ENCODE data around the gene APOBEC2.
"Not testable (repeated sequence)": the region's sequence is repeated elsewhere in the genome, so short reads cannot be mapped to it uniquely, and the experiment has no call there.

APOBEC2 gene

DNA sequence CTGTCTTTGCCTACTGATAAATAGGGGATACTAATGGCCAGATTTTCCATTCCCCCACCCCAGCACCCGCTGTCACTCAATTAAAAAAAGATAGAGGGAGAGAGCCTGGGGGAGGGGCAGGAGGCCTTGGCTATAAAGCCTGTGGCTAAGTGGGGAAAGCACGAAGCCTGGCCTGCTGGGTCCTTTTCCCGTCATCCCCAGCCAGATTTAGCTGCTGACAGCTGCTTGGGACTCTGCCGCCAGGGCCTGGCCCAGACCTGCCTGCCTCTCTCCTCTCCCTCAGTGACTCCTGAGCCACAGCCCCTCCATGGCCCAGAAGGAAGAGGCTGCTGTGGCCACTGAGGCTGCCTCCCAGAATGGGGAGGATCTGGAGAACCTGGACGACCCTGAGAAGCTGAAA lies at the start of gene APOBEC2:
Gene APOBEC2 (plus strand): TSS at position 162 of the 400 bp plus-strand sequence. CDS start 146 bp downstream, at position 308.
- no peak for DNase-seq

DNA sequence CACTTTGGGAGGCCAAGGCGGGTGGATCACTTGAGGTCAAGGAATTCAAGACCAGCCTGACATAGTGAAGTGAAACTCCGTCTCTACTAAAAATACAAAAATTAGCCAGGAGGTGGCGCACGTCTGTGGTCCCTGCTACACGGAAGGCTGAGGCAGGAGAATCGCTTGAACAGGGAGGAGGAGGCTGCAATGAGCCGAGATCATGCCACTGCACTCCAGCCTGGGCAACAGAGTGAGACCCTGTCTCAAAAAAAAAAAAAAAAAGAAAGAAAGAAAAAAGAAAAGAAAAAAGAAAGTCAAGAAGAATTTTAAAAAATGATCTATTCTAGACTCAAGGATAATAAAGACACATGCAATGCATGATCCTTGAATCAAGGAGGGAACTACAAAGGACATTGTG lies 46.8 kb upstream of the APOBEC2 start:
- peak; percentile 37 for DNase-seq

DNA sequence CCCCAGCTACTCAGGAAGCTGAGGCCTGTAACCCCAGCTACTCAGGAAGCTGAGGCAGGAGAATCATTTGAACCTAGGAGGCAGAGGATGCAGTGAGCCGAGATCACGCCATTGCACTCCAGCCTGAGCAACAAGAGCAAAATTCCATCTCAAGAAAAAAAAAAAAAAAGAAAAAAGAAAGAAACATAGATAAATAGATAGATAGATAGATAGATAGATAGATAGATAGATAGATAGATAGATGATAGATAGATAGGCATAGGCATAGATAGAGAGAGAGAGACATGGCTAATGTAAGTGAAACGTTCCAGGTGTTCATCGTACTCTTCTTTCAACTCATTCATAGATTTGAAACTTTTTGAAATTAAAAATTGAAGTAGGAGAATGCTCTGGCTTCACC lies 46.0 kb upstream of the APOBEC2 start:
- not testable (repeated sequence) for DNase-seq

DNA sequence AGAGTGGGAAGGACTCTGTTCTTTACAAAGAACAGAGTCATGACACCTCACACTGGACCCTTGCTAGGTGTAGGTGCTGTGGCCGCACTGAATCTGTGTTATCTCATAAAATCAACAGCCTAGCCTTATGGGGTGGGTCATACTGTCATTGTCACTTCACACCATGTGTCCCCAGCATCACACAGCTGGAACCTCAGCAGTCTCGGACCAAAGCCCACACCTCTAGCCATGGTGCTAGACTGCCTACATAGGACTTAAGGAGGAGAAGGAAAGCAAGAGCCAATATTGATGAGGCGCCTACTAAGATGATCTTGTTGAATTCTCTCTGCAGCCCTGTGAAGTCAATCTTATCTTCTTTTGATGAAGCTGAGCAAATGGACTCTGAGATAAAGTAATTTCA lies 45.0 kb upstream of the APOBEC2 start:
- no peak for DNase-seq

DNA sequence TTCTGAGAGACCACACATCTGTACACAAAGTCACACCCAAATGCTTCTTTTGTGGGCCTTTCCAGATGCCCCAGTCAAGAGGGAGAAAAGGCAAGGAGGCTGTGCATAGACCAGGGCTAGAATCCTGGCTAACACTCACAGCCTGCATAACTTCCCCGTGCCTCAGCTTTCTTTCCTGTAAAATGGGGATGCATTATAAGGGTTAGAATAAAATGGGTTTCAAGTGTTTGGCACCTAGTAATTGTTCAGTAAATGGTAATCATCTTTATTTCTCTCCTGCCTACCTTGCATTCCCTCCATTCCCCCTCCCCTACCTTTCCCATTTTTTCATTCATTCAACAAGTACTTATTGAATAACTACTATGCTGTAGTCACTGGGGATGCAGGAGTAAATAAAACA lies 43.3 kb upstream of the APOBEC2 start:
- DNase-seq: no peak

DNA sequence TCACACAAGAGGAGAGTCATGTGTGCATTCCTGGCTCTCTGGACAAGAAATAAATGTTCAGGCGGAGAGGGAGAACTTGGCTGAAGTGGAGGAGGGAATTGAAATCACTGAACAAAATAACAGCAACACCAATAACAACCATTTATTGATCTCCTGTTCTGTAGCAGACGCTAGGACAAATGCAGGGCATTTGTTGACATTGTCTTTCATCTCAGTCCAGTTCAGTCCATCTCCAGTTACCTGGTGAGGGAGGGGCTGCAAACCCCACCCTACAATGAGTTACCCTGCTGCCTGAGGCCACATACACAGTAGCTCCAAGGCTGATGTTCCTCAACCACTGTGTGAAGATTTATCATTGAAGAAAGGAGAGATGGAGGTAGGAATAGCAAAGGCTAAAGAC lies 41.3 kb upstream of the APOBEC2 start:
- DNase-seq: no peak

DNA sequence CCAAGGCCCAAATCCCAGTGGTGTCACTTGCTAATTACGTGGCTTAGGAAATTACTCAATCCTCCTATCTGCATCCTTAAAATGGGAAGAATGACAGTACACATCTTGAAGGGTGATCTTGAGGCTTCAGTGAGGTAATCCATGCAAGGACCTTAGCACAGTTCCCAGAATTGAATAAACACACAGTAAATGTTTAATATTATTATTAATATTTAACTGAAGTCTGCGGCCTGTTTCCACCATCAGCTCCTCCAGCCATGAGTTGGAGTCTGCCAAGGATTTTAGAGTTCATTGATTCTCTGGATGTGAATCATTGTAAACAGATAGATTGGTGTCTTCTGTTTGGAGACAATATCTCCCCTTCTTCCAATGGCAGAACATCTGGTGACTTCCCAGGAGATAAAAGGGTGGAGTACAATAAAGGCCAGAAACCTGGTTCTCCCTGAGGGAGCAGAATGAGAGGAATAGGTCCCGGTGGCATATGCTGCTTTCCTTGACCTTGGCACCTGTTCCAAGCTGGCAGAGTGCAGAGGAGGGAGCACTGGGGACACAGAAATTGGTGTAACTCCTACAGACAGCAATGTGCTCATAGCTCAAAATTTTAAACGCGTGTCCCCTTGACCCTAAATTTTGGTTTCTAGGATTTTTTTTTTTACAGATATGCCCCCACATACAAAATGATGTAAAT lies 39.4 kb upstream of the APOBEC2 start:
- no peak for DNase-seq

DNA sequence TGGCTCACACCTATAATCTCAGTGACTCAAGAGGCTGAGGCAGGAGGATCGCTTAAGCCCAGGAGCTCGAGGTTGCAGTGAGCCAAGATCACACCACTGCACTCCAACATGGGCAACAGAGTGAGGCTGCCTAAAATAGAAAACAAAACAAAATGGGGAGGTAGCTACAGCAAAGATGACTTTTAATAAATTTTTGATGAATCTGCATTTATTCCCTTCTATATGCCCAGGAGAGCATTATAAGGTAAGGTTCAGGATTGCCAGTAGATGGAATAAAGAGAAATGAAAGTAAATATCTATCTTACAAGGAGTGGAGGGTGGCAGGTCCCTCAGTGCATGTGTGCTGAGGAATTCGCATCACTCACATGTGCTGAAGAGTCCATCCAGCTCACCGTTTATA lies 38.2 kb upstream of the APOBEC2 start:
- no peak for DNase-seq

DNA sequence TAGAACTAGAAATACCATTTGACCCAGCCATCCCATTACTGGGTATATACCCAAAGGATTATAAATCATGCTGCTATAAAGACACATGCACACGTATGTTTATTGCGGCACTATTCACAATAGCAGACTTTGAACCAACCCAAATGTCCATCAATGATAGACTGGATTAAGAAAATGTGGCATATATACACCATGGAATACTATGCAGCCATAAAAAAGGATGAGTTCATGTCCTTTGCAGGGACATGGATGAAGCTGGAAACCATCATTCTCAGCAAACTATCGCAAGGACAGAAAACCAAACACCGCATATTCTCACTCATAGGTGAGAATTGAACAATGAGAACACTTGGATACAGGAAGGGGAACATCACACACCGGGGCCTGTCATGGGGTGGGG lies 37.1 kb upstream of the APOBEC2 start:
- not testable (repeated sequence) for DNase-seq

DNA sequence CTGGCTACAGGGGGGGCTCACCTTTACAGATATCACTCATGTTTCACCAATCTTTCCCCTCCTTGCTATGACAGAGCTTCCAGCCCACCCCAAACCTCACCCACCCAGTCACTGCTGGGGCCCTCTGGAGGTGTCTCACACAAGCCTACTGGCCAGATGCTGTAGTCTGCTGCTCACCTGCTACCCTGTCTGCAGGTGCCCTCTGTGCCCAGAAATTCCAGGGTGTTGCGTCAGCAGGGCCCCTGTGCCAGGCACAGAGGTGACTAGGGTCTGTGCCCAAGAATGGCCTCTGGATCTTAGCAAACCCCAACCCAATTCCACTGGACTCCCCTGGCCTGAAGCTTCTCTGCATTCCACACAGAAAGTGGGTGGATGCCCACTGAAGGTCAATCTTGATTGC lies 35.3 kb upstream of the APOBEC2 start:
- DNase-seq: no peak

DNA sequence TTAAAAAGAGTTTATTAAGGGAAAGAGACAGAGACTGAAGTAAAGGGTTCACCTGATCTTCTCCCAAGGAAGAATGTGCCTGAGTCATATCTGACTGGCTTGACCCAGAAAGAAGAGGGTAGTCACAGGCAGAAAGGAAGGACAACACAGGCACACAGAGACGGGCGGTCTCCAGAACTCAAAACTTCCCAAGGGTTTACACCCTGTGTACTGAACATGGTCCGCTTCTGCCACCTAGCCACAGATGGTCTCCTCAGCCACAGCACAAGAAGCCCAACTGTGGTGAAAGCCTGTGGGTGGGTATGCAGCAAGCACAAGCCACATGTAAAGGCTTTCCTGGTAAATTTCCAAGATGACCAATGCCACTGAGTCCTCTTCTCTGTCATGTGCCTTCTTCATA lies 31.2 kb upstream of the APOBEC2 start:
- DNase-seq: no peak

DNA sequence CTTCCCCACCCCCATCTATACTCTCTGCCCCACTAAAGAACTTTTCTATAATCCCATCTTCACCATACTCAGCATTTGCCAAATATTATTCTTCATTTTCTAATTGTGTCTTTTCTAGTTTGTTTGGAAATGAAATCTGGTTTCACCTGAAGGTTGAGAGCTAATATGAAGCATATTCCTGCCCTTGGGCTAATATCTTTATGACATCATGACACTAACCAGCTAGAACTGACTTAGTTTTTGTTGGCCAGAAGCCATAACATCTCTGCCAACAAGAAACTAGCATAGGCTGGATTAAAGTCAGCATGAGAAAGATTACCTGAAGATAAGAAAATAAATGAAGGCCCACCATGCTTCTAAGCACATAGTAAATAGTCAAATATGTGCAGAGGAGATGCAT lies 30.7 kb upstream of the APOBEC2 start:
- no peak for DNase-seq

DNA sequence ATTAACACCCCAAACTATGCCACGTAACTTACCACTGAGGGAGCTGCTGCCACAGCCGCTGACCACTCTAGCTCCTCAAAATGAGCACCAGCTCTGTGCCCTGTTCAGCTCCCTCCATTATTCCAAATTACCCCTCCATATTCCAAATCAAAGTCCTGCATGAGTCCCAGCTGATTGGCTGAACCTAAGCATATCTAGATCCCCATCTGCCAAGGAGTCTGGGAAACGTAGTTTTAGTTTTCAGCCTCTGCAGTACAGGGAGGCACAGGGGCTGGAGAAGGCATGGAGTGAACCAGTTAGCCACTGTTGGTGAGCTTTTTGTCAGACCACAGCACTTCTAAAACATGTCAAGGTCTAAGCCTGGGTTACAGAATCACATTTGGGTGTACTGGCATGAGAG lies 29.9 kb upstream of the APOBEC2 start:
- no peak for DNase-seq

DNA sequence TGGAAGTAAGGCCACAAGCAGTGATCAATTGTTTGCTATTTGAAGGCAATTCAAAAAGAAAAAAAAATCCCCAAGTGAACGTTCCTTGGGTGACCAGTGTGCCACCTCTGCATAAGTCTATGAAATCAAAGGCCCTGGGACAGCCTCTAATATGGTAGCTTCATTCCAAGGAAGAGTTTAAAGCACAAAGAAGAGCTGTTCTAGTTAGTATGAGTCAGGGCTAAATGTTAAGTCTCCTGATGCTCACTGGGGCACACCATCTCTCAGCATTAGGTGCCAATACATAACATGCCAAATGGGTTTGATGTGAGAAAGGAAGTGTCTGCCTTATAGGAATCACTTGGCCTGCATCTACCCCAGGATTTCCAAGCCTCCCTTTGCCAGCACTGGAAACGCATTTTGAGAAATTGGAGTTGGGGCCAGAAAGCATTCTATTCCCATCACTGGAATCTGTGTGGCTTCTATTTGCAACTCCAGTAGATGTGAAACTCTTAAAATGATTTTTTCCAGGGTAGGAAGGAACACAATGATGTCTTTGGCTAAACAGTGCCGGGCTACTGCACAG lies 27.0 kb upstream of the APOBEC2 start:
- no peak for DNase-seq

DNA sequence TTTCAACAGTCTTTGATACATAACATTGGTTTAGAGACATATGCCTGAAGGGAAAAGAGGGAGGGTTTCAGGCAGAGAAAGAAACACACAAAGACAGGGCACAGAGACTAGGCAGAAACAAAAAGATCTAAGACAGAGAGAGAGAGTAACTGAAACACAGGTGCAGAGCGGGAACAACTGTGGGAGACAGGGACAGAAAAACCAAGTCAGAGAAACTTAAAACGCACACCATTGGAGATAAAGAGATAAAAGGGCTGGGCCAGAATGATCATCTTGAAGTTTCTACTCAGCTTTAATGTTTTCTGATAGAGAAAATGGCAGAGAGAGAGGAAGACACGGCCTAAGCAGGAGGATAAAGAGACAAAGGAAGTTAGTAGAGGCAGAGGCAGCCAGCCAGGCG lies 25.8 kb upstream of the APOBEC2 start:
- DNase-seq: no peak

DNA sequence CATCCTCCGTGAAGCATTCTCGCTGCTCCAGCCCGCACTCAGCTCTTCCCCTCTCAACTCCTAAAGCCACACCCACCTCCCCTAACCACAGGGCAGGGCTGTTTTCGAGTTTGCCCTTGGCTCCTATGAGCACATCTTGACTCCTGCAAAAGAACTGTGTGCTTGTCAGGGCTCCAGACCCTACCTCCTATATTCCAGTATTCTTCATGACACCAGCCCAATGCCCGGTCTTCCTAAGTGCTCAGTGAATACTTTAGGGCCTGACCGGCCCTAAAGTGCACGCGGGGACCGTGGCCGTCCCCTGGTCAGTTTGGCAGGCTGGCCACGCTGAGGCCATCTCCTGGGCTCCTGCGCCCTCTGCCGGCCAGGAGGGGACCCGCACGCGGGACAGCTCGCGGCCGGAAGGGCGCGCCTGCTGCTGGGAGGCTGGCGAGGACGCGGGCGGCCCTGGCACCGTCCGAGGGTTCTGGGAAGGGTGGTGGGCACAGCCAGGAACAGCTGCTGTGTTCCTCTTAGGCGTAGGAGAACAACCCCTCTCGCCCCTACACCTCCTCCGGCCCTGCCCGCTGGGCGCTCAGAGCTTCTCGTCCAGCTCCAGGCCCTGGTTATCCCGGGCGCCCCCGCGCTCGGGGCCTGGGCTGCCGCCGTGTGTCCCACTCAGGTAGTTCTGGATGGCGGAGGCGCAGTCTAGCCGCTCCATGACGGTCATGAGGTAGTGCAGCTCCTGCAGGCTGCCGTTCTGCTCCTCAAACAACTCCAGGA lies 25.0 kb upstream of the APOBEC2 start:
- DNase-seq: peak; percentile 83

DNA sequence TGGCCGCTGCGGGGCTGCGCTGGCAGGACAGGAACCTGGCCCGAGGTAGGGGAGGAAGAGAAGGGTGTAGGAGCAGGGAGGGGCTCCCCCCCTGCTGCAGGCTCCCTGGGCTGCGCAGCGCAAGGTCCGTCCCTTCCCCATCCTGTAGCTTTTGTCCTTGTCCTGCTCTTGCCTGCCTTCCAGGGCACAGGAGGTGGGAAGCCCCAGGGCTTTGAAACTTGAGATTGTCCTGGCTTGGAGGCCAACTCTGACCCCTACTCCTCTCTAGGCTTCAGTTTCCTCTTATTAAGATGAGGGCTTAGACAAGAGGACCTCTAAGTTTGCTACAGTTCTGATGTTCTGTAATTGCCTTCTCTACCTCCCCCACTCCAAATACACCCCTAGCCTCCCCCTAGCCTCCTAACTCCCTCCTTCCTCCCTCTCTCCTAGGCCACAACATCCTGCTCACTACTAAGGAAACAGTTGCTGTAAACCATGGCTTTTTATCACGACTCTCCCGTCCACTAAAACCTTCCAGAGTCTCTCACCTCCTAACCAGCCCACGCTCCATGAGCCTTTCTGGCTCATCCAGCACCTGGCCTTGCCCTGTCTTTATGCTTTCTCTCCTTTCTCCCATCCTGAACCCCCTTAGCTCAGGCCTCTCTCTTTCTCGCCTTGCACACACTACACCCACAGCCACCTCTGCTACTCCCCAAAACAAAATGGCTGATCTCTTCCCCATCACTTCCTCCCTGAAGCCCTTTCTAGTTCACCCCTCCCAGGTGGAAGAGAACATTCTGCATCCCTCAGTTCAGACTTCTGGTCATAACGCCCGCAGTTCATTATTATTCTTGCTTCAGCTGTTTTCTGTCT lies 24.2 kb upstream of the APOBEC2 start:
- DNase-seq: no peak

DNA sequence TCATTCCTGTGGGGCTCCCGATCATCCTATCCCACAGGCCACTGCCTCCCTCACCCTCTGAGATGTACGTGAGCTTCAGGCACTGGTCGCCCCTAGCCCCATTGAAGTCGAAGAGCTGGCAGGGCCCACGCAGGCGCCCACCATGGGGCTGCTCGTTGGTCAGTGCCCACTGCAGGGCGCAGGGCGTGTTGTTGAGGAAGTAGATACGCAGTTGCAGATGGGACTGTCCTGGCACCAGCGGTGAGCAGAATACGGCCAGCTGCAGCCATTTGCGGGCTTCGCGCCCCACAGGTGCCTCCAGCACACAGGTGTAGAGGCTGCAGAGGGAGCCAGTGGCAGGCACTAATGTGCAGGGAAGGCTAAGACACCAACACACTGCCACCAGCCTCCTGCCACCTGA lies 20.2 kb upstream of the APOBEC2 start:
- DNase-seq: no peak

DNA sequence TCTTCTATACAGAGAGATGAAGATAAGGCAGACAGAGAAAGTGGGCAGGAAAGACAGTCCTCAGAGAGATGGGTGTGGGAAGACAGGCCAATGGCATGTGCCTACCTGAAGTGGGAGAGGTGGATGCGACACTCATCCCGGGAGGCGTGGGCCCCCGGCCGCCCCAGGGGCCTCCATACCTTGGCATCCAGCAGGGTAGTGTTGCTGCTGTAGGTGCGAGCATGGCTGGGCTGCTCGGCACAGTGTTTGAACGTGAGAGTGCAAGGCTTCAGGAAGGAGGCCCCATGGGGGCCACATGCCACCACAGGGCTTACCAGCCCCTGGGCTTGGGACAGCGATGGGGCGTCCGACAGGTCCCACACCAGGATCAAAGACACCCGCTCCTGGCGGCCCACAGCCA lies 19.2 kb upstream of the APOBEC2 start:
- DNase-seq: no peak

DNA sequence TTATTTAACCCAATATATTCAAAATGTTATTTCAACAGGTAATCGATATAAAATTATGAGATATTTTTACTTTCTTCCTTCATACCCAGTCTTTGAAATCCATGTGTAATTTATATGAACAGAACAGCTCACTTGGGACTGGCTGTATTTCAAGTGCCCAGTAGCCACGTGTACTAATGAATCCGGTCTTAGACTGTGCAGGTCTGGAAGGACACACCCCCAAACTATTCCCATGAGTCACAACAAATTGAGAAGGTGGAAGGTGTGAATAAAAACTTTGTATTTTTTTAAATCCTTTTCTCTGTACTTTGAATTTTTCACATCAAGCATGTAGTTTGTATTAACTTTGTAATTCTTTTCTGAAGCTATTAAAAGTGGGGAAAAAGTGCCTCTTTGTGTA lies 16.8 kb upstream of the APOBEC2 start:
- DNase-seq: no peak

DNA sequence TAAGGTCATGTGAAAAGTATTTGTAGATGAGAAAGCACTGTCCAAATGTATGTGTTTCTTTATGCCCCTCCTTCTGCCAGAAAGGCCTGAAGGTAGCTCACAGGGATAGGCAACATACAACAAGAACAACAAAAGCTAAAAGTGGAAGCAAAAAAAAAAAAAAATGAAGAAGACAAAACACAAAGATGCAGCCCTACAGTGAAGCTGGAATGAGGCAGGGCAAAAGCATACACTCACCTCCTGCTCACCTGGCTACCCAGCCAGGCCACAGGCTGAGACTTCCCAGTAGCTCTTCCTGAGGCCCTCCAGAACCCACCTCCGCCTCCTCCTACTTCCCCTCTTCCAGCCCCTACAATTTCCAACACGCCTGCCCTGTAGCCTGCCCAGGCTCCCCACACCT lies 16.4 kb upstream of the APOBEC2 start:
- DNase-seq: no peak

DNA sequence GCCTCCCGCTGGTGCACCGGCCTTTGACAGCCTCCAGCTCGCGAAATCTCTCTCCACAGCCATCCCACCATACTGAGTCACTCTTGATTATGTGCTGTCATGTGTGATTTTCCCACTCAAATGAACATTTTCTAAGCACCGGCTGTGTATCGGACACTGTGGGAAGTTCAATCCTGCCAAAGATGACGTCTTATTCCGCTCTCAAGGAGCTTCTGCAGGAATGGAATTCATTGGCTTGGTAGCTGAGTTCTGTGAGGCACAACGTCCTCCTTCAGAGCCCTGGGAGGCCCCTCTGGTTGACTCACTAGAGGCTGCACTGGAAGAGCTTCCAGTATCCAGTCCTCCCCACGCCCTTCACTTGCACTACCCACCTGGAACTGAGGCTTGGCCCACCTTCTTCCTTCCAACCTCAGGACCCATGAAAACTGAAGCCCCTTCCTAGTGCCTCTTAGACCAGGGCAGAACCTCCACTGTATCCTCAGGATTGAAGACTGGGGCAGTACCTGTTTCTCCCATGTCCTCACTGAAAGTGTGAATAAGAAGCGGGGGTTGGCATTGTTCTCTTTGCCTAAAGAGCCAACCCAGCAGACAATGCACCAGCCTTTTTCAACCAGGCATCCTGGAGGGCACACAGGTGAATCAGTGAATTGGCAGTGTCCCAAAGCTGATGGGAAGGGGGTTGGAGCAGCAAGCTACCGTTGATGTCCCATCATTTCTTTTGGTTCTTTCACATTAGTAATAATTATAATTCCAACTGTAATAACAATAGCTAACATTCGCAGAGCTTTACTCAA lies 15.7 kb upstream of the APOBEC2 start:
- no peak for DNase-seq

DNA sequence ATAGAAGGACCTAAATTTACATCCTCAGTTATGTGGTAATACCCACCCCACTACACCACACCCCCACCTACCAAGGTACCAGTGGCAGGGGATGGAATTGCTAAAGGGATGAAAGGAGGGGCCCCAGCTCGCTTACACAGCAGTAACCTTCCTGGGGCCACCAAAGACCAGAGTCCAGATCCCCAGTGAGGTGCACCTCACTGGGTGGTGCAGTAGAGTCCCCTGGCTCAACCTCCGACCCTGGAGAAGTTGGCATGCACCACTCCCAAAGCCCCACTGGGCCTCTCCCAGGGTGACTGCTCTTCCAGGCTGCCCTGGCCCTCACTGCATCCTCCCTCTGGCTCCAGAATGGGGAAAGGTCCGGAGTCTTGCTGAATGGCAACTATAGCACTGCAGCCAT lies 14.8 kb upstream of the APOBEC2 start:
- no peak for DNase-seq
